Measurements from ENCODE around the gene S1PR4. TPM values are rescaled to one million over a fixed set of nuclear protein-coding genes. Genes with fewer than 3 reads are reported as not detected.

S1PR4 gene
- total and polyA plus RNA-seq, 9 of the 15 experiments (the other 6 are each of a cell fraction or from before 2014, with no cell fraction given), result 0.27 TPM; not detected in 8

- TF ChIP-seq MAFG (tag; conservative IDR thresholded peaks at IDR 0.05) (no peak), MYNN (IDR thresholded peaks at IDR 0.05) (0 out of 2 replicates have a peak, but pooled peaks have one; percentile 49), MYNN (CRISPR knock-in tag; IDR thresholded peaks at IDR 0.05) (no peak), ZNF282 (CRISPR knock-in tag; IDR thresholded peaks at IDR 0.05) (no peak), LEF1 (IDR thresholded peaks at IDR 0.05) (no peak), ZNF785 (CRISPR knock-in tag; IDR thresholded peaks at IDR 0.05) (no peak), KLF6 (CRISPR knock-in tag; IDR thresholded peaks at IDR 0.05; ENCODE audit: borderline replicate concordance) (no peak), BRCA1 (IDR thresholded peaks at IDR 0.05) (no peak), BRCA1 (CRISPR knock-in tag; IDR thresholded peaks at IDR 0.05) (no peak), HDAC6 (IDR thresholded peaks at IDR 0.05; ENCODE audit: low read depth, low read length) (no peak), ZNF511 (CRISPR knock-in tag; IDR thresholded peaks at IDR 0.05) (no peak), ZNF695 (CRISPR knock-in tag; IDR thresholded peaks at IDR 0.05) (no peak), YBX1 (IDR thresholded peaks at IDR 0.05) (no peak), SMARCE1 (IDR thresholded peaks at IDR 0.05) (peak; percentile 58; the same call in 1 of the 2 replicates), BRD4 (IDR thresholded peaks at IDR 0.05) (0 out of 2 replicates have a peak, but pooled peaks have one; percentile 36), ADNP (tag; IDR thresholded peaks at IDR 0.05) (peak; percentile 43; the same call in 1 of the 2 replicates), SRF (CRISPR knock-in tag; IDR thresholded peaks at IDR 0.05) (no peak), PRPF4 (IDR thresholded peaks at IDR 0.05; ENCODE audit: insufficient read depth, low read depth, low read length, poor library complexity, severe bottlenecking) (no peak), NCOA4 (IDR thresholded peaks at IDR 0.05; ENCODE audit: partially characterized antibody) (no peak), ZNF324 (CRISPR knock-in tag; IDR thresholded peaks at IDR 0.05) (no peak), OTX1 (CRISPR knock-in tag; IDR thresholded peaks at IDR 0.05) (no peak), ERF (CRISPR knock-in tag; IDR thresholded peaks at IDR 0.05) (no peak; the same call in 1 of the 2 replicates), RUNX1 (IDR thresholded peaks at IDR 0.05; ENCODE audit: low read depth) (no peak), CBX3 (IDR thresholded peaks at IDR 0.05; ENCODE audit: borderline replicate concordance in 1 of 2, low read length in 2 of 2) (no peak), FOXA1 (IDR thresholded peaks at IDR 0.05; ENCODE audit: borderline replicate concordance) (no peak)
- TF ChIP-seq, protein P1, sequence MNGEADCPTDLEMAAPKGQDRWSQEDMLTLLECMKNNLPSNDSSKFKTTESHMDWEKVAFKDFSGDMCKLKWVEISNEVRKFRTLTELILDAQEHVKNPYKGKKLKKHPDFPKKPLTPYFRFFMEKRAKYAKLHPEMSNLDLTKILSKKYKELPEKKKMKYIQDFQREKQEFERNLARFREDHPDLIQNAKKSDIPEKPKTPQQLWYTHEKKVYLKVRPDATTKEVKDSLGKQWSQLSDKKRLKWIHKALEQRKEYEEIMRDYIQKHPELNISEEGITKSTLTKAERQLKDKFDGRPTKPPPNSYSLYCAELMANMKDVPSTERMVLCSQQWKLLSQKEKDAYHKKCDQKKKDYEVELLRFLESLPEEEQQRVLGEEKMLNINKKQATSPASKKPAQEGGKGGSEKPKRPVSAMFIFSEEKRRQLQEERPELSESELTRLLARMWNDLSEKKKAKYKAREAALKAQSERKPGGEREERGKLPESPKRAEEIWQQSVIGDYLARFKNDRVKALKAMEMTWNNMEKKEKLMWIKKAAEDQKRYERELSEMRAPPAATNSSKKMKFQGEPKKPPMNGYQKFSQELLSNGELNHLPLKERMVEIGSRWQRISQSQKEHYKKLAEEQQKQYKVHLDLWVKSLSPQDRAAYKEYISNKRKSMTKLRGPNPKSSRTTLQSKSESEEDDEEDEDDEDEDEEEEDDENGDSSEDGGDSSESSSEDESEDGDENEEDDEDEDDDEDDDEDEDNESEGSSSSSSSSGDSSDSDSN (IDR thresholded peaks at IDR 0.05; ENCODE audit: borderline replicate concordance in 1 of 2, low read depth in 2 of 2, low read length in 2 of 2), result no peak
Observed at GRCh38 chr19:3132971-3133792, 45.4 kb upstream of the S1PR4 start (continued).

Data from K562 (cell line).